Activated CD4-positive, alpha-beta T cell treated with anti-CD3 and anti-CD28 coated beads, Interleukin-2, amount 10 ng/mL, durations not matched to agents 24 days and 14 days (primary cell): ENCODE measurements around the gene STT3A. TPM values are rescaled to one million over a fixed set of nuclear protein-coding genes. Genes with fewer than 3 reads are reported as not detected.

Source experiments
- DNase-seq: peaks from one replicate; pipeline ENCODE4 v3.0.0; 2022
- H3K27ac Mint-ChIP-seq: one replicate; pipeline ENCODE4 v1.8.0; 2022; ENCODE audit warnings: mild to moderate bottlenecking, mixed read lengths
- H3K27me3 Mint-ChIP-seq: one replicate; pipeline ENCODE4 v1.8.0; 2022; ENCODE audit warnings: mixed read lengths
- H3K36me3 Mint-ChIP-seq: one replicate; pipeline ENCODE4 v1.8.0; 2022; ENCODE audit warnings: low read depth, mild to moderate bottlenecking, mixed read lengths
- H3K4me1 Mint-ChIP-seq: one replicate; pipeline ENCODE4 v1.8.0; 2021; ENCODE audit warnings: mixed read lengths
- H3K4me3 Mint-ChIP-seq: one replicate; pipeline ENCODE4 v1.8.0; 2022; ENCODE audit warnings: mild to moderate bottlenecking, moderate library complexity, mixed read lengths
- H3K9me3 Mint-ChIP-seq: one replicate; pipeline ENCODE4 v1.8.0; 2021; ENCODE audit warnings: mixed read lengths
- intact Hi-C: fragments of 100-400 bp; cut with micrococcal nuclease; formaldehyde crosslinking; loops from one replicate; pipeline ENCODE4 v1.15.1; 2023
- total RNA-seq: library from RNA; stranded (reverse); gene quantifications from 2 replicates; pipeline ENCODE4 v1.2.3, GENCODE V29; 2022

The STT3A gene
- total RNA-seq, 1 donor from 2014 or later, result 183 TPM

GRCh38 chr11:125649465-125650166, 57.0 kb downstream of the STT3A start:
- Mint-ChIP-seq H3K27ac (peak overlapping the region; percentile 74), H3K4me3 (peak overlapping the region; percentile 34), H3K9me3 (no peaks in the 10 kb centered on the region), H3K27me3 (no peaks in the 10 kb centered on the region), H3K36me3 (peaks cover 58% of the 10 kb centered on the region), H3K4me1 (peaks cover 27% of the 10 kb centered on the region)
- intact Hi-C loops, result no loop called here
- DNase-seq, result no peak

DNA sequence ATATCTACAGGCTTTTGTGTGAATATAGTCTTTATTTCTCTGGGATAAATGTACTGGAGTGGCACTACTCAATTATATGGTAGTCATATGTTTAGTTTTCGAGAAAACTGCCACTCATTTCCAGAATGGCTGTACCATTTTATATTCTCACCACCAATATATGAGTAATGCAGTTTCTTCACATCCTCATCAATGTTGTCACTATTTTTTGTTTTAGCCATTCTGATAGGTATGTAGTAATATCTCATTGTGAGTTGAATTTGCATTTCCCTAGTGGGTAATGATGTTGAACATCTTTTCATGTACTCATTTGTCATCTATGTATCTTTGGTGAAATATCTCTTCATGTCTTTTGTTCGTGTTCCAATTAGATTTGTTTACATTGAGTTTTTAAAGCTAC, 70.0 kb downstream of the STT3A start:
- H3K27me3 Mint-ChIP-seq, result no peaks in the 10 kb centered on the region
- peaks cover 17% of the 10 kb centered on the region for H3K9me3 Mint-ChIP-seq
- peaks cover 19% of the 10 kb centered on the region for H3K4me1 Mint-ChIP-seq
- intact Hi-C loops, result loop anchor here (5.0 kb wide), 1 partner anchor 35 kb away; the partner anchor contains the start of gene CHEK1
- DNase-seq, result no peak
- peaks cover 68% of the 10 kb centered on the region for H3K36me3 Mint-ChIP-seq
- no peak overlapping the region for H3K4me3 Mint-ChIP-seq
- peak overlapping the region; percentile 83 for H3K27ac Mint-ChIP-seq

DNA sequence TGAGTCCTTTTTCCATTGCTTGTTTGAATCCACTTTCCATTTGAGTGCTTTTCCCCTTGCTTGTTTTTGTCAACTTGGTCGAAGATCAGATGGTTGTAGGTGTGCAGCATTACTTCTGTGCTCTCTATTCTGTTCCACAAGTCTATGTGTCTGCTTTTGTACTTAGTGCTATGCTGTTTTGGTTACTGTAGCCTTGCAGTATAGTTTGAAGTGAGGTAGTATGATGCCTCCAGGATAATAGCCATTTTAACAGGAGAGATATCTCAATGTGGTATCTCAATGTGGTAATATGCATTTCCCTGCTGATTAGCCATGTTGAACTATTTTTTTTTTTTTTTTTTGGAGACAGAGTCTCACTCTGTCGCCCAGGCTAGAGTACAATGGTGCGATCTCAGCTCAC, 71.3 kb downstream of the STT3A start:
- intact Hi-C loops, result loop anchor here (5.0 kb wide), 1 partner anchor 37 kb away; the partner anchor contains the start of gene CHEK1

GRCh38 chr11:125667151-125667550, 74.5 kb downstream of the STT3A start:
- Mint-ChIP-seq H3K4me1 (peaks cover 20% of the 10 kb centered on the region), H3K9me3 (peaks cover 17% of the 10 kb centered on the region), H3K4me3 (no peak overlapping the region), H3K27me3 (no peaks in the 10 kb centered on the region), H3K27ac (no peak overlapping the region), H3K36me3 (peaks cover 65% of the 10 kb centered on the region)
- DNase-seq, result no peak
- intact Hi-C loops, result no loop called here

More for the DNA sequence above, 71.3 kb downstream of the STT3A start:
- H3K27ac Mint-ChIP-seq, result peak overlapping the region; percentile 71
- H3K4me3 Mint-ChIP-seq, result no peak overlapping the region
- peaks cover 17% of the 10 kb centered on the region for H3K9me3 Mint-ChIP-seq
- no peaks in the 10 kb centered on the region for H3K27me3 Mint-ChIP-seq
- DNase-seq, result no peak
- H3K36me3 Mint-ChIP-seq, result peaks cover 66% of the 10 kb centered on the region
- peaks cover 19% of the 10 kb centered on the region for H3K4me1 Mint-ChIP-seq

GRCh38 chr11:125670172-125670571, 77.5 kb downstream of the STT3A start:
- peaks cover 7% of the 10 kb centered on the region for H3K4me1 Mint-ChIP-seq
- no peak overlapping the region for H3K27ac Mint-ChIP-seq
- H3K9me3 Mint-ChIP-seq, result peaks cover 10% of the 10 kb centered on the region
- peaks cover 40% of the 10 kb centered on the region for H3K36me3 Mint-ChIP-seq
- no peak overlapping the region for H3K4me3 Mint-ChIP-seq
- no peaks in the 10 kb centered on the region for H3K27me3 Mint-ChIP-seq
- intact Hi-C loops, result no loop called here
- no peak for DNase-seq

- intact Hi-C loops, result no loop called here
Measured at GRCh38 chr11:125671561-125671960, 78.9 kb downstream of the STT3A start.

More at GRCh38 chr11:125671561-125671960, 78.9 kb downstream of the STT3A start:
- H3K4me3 Mint-ChIP-seq, result no peak overlapping the region
- H3K27me3 Mint-ChIP-seq, result no peaks in the 10 kb centered on the region
- H3K9me3 Mint-ChIP-seq, result peaks cover 6% of the 10 kb centered on the region
- peaks cover 31% of the 10 kb centered on the region for H3K36me3 Mint-ChIP-seq
- H3K4me1 Mint-ChIP-seq, result peaks cover 5% of the 10 kb centered on the region
- H3K27ac Mint-ChIP-seq, result no peak overlapping the region
- no peak for DNase-seq

Other genes with a start within 250 kb of the STT3A start
- 1.2 and 1.7 TPM in 2 replicates for gene FEZ1, start 96.6 kb upstream of the STT3A start, total RNA-seq
- 61.7 TPM in 2 replicates for gene EI24, start 23.4 kb upstream of the STT3A start, total RNA-seq
- 125 and 131 TPM in 2 replicates for gene CHEK1, start 32.3 kb downstream of the STT3A start, total RNA-seq
- not detected in 2 replicates for gene ACRV1, start 88.0 kb downstream of the STT3A start, total RNA-seq
- gene PATE1, start 153.4 kb downstream of the STT3A start, total RNA-seq, result not detected in 2 replicates
- not detected in 2 replicates for gene PATE2, start 186.0 kb downstream of the STT3A start, total RNA-seq
- gene PATE3, start 195.3 kb downstream of the STT3A start, total RNA-seq, result not detected in 2 replicates
- not detected in 2 replicates for gene PATE4, start 240.5 kb downstream of the STT3A start, total RNA-seq